ENCODE data around the gene SELPLG. TPM values are rescaled to one million over a fixed set of nuclear protein-coding genes. Genes with fewer than 3 reads are reported as not detected.

Gene SELPLG
- total and polyA plus RNA-seq, 8 donors, result 3.0 to 61.0 (median 4.2) TPM

DNA sequence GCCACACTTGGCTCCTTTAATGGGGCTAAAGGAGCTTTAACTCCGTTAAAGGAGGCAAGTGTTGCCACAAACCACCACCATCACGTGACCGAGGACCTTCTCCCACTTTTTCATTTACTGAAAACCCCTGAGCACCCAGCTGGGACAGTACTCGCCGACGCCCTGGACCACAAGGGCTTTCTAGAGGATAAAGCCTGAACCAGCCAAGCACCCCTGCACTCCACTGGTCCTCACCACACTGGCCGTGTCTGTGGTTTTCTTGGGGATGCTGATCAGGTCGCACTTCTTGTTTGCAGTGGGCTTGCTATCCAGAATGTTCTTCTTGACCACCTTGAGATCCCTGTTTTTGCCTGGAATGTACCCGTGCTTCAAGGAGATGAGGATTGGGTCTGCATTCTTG lies 14.7 kb upstream of the SELPLG start:
- TF ChIP-seq, protein P1, sequence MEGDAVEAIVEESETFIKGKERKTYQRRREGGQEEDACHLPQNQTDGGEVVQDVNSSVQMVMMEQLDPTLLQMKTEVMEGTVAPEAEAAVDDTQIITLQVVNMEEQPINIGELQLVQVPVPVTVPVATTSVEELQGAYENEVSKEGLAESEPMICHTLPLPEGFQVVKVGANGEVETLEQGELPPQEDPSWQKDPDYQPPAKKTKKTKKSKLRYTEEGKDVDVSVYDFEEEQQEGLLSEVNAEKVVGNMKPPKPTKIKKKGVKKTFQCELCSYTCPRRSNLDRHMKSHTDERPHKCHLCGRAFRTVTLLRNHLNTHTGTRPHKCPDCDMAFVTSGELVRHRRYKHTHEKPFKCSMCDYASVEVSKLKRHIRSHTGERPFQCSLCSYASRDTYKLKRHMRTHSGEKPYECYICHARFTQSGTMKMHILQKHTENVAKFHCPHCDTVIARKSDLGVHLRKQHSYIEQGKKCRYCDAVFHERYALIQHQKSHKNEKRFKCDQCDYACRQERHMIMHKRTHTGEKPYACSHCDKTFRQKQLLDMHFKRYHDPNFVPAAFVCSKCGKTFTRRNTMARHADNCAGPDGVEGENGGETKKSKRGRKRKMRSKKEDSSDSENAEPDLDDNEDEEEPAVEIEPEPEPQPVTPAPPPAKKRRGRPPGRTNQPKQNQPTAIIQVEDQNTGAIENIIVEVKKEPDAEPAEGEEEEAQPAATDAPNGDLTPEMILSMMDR (IDR thresholded peaks at IDR 0.05), result no peak
- intact Hi-C loops (cut with DNase I), result no loop called here
- Histone ChIP-seq H3K9me3 (no peaks in the 10 kb centered on the region), H3K36me3 (peaks cover 0 to 85% of the 10 kb centered on the region in 2 donors), H3K4me3 (no peak overlapping the region), H3K4me1 (peaks cover 31 to 59% of the 10 kb centered on the region in 2 donors), H3K27ac (peak overlapping the region in 1 of 2 donors; percentile 83), H3K27me3 (no peaks in the 10 kb centered on the region)
- DNase-seq (no peak), ATAC-seq (no peak)

DNA sequence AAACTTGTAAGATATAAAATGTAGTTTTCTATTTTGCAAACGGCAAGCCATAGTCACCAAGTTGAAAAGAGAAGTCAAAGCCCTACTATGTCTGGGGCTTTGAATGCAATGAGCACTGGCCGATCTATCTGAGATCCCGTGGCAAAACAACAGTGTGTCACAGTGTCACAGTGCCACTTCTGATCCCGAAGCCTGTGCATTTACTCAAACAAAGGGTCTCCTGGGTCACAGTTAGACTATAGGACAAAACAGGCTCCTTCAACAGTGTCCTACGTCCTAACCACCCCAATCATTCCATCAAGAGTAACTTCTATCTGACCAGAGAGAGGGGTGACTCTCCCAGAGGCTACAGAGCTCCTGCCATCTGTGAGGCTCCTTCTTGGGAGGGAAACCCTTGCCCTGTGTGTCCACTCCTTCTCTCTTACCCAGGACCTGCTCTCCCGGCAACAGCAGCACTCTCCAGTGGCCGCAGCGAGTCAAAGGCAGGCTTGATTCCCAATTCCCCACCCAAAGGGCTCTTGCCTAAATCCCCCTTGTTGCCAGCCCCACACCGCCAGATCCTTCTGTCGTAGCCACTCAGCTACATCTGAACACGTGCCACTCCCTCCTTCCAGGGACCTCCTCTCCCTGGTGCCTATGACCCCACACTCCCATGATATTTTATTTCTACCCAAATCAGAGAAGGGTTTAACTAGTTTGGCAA lies 14.0 kb upstream of the SELPLG start:
- H3K27me3 ChIP-seq, result no peaks in the 10 kb centered on the region
- no peak overlapping the region for H3K4me3 ChIP-seq
- intact Hi-C loops (cut with DNase I), result no loop called here
- H3K9me3 ChIP-seq, result no peaks in the 10 kb centered on the region
- TF ChIP-seq, protein P1 (IDR thresholded peaks at IDR 0.05), result no peak
- H3K36me3 ChIP-seq, result peaks cover 0 to 79% of the 10 kb centered on the region in 2 donors
- no peak for DNase-seq
- H3K4me1 ChIP-seq, result peaks cover 38 to 60% of the 10 kb centered on the region in 2 donors
- no peak for ATAC-seq
- H3K27ac ChIP-seq, result peak overlapping the region; percentile 36 to 83

DNA sequence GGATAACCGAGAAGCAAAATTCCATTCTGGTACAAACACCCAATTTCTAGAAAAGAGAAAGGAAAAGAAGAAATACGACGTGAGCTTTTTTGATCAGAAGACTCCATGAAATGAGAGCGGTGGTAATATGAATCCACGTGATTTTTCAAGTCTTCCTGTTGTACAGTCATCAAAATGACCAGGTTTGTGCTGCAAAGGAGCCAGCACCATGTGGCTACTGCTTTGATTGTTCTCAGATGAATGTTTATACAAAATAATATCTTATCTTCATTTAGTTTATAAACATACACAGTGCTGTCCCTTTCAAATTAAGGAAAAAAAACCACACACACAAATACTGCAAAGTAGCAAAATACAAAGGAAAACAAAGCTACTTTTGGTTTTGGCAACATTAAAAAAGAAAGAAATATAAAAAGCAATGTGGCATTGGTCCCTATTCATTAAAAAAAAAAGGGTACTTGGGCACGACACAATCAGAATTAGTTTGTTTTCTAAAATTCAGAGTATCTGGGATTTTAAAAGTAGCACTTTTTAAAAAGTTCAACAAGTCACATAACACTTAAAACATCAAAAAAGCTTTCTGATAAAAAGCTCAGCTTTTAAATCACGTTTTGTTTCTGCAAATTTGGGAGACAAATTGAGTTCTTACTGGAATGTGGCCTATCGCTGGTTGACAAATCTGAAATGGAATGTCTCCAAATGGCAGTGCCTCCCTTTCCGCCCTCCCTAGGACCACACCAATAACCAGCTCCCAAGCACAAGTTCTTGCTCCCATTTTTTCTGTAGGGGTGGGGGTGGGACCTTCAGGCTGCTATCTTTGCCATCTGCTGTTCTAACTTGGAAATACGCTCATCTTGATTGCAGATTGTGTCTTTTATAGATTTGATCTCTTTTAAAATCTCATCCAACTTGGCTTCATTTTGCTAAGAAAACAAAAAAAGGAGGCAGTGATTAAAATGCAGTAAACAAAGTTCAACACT lies 13.2 kb upstream of the SELPLG start:
- peaks cover 0 to 70% of the 10 kb centered on the region in 2 donors for H3K36me3 ChIP-seq
- intact Hi-C loops (cut with DNase I), result no loop called here

DNA sequence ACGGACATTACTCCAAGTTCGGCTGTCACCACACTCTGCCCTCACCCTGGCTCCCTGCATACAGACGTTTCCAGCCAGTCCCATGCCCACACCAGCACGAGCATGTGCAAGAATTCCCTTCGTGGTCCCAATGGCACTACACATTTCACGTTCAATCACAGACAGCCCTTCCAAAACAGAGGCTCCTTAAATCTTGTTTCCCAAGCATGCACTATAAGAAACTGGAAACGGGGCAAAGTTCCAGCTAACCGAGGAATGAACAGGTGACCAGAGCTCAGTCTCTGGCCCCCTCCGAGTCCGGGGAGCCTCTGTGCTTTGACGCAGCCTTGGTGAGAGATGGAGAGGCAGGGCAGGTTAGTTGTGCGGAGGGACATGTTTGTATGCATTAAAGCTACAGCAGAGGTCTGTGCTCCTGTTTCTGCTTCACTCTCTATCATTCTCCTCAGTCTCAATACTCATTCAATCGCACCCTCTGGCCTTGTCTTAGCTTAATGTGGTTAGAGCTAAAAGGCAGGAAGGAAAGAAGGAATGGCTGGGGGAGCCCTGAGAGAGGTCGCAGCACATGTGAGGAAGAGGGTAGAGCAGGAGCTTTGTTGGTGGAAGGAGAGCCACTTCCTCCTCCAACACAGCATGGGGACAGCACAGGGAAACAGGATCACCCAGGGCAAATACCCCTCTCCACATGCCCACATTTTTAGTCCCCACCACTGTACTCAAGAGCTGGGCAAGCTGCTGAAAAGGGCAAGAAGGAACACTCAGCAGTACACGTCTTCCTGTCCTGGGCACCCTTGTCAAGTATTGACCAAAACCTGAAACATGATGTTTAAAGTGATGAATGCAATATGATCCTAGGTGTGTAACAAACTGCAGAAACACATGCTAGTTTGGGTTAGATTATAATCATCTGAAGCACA lies 12.2 kb upstream of the SELPLG start:
- Histone ChIP-seq H3K4me1 (peaks cover 48 to 75% of the 10 kb centered on the region in 2 donors), H3K27me3 (no peaks in the 10 kb centered on the region), H3K36me3 (peaks cover 0 to 61% of the 10 kb centered on the region in 2 donors), H3K4me3 (no peak overlapping the region), H3K9me3 (no peaks in the 10 kb centered on the region), H3K27ac (peak overlapping the region; percentile 13 to 83)
- DNase-seq (no peak), ATAC-seq (no peak)
- intact Hi-C loops (cut with DNase I), result no loop called here
- TF ChIP-seq, protein P1 (IDR thresholded peaks at IDR 0.05), result no peak

More for the DNA sequence above, 13.2 kb upstream of the SELPLG start:
- H3K4me3 ChIP-seq, result no peak overlapping the region
- DNase-seq, result no peak
- H3K9me3 ChIP-seq, result no peaks in the 10 kb centered on the region
- H3K27me3 ChIP-seq, result no peaks in the 10 kb centered on the region
- TF ChIP-seq, protein P1 (IDR thresholded peaks at IDR 0.05), result no peak
- ATAC-seq, result no peak
- peaks cover 44 to 68% of the 10 kb centered on the region in 2 donors for H3K4me1 ChIP-seq
- H3K27ac ChIP-seq, result peak overlapping the region; percentile 36 to 83
